Activated CD4-positive, alpha-beta memory T cell treated with anti-CD3 and anti-CD28 coated beads for 36 hours (primary cell): ENCODE results near the gene PPP1R14D. TPM values are rescaled to one million over a fixed set of nuclear protein-coding genes. Genes with fewer than 3 reads are reported as not detected.

Experiments used
- CTCF ChIA-PET: fragments of 350-600 bp; sonication (Branson Sonifier 250); formaldehyde crosslinking; loops from one replicate; lab custom pipeline; 2021; ENCODE audit warnings: antibody characterized with exemption, inconsistent platforms; lab: Charles Lee
- POLR2A ChIA-PET: fragments of 350-600 bp; sonication (Branson Sonifier 250); formaldehyde crosslinking; loops from one replicate; lab custom pipeline; 2021; ENCODE audit warnings: antibody characterized with exemption; lab: Charles Lee
- DNase-seq: peaks from one replicate; pipeline ENCODE4 v3.0.0-alpha.2; 2020
- H3K27ac Mint-ChIP-seq: one replicate; pipeline ENCODE4 v1.8.0; 2021; ENCODE audit warnings: mixed read lengths
- H3K27me3 Mint-ChIP-seq: one replicate; pipeline ENCODE4 v1.8.0; 2021; ENCODE audit warnings: mixed read lengths
- H3K36me3 Mint-ChIP-seq: one replicate; pipeline ENCODE4 v1.8.0; 2021; ENCODE audit warnings: mixed read lengths
- H3K4me1 Mint-ChIP-seq: one replicate; pipeline ENCODE4 v1.8.0; 2021; ENCODE audit warnings: low read depth, mixed read lengths
- H3K4me3 Mint-ChIP-seq: one replicate; pipeline ENCODE4 v1.8.0; 2021; ENCODE audit warnings: mild to moderate bottlenecking, mixed read lengths
- H3K9me3 Mint-ChIP-seq: one replicate; pipeline ENCODE4 v1.8.0; 2021; ENCODE audit warnings: mixed read lengths
- intact Hi-C: fragments of 100-400 bp; cut with micrococcal nuclease; formaldehyde crosslinking; loops from one replicate; pipeline ENCODE4 v1.15.1; 2023
- total RNA-seq, 2 experiments: library from RNA; stranded (reverse); gene quantifications; one replicate each; pipeline ENCODE4 v1.2.3, GENCODE V29; 2021

Gene PPP1R14D, protein sequence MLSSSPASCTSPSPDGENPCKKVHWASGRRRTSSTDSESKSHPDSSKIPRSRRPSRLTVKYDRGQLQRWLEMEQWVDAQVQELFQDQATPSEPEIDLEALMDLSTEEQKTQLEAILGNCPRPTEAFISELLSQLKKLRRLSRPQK
- not detected for total RNA-seq

DNA sequence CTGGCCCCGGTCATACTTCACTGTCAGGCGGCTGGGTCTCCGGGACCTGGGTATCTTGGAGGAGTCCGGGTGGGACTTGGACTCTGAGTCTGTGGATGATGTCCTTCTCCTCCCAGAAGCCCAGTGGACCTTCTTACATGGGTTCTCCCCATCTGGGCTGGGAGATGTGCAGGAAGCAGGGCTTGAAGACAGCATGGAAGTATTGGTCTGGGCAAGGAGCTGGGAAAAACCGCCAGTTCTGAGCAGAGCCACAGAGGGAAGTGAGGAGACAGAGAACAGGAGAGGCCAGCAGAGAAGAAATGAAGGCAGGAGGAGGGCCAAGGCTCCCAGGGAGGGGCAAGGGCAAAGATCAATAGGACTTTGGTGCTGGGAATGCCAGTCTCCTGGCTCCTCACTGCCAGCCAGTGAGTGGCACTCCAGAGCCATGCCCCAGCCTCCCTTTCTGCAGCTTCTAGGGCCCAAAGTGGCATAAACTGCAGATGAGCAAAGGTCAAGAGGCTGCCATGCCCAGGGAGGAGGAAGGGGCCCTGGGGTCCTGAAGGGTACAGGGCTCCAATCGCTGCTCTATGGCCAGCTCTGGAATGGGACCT, at the start of gene PPP1R14D:
Gene PPP1R14D, minus strand, starts transcription at position 262 of the 590 bp plus-strand sequence. Its CDS starts 67 bp downstream, at position 195.
- intact Hi-C loops, result no loop called here
- DNase-seq, result no peak
- H3K36me3 Mint-ChIP-seq, result no peaks in the 10 kb centered on the region
- H3K4me1 Mint-ChIP-seq, result no peaks in the 10 kb centered on the region
- H3K27me3 Mint-ChIP-seq, result peaks cover 2% of the 10 kb centered on the region
- H3K9me3 Mint-ChIP-seq, result no peaks in the 10 kb centered on the region
- H3K4me3 Mint-ChIP-seq, result no peak within 1 kb of the TSS
- ChIA-PET POLR2A (interaction anchor here (0.8 kb wide), 1 partner anchor 234 kb away, joined by 3 read pairs; no protein-coding TSS in a partner anchor), CTCF (interaction anchor here (1.0 to 2.1 kb wide), 2 partner anchors 30 to 76 kb away, joined by 4 to 7 read pairs; no protein-coding TSS in a partner anchor)
- H3K27ac Mint-ChIP-seq, result no peak within 1 kb of the TSS

GRCh38 chr15:40877694-40878093, 49.2 kb upstream of the PPP1R14D start:
- Mint-ChIP-seq H3K4me1 (peaks cover 12% of the 10 kb centered on the region), H3K9me3 (no peaks in the 10 kb centered on the region), H3K36me3 (no peaks in the 10 kb centered on the region), H3K27ac (no peak overlapping the region), H3K4me3 (no peak overlapping the region), H3K27me3 (peaks cover 5% of the 10 kb centered on the region)
- ChIA-PET CTCF (interaction anchor here (1.6 to 2.3 kb wide), 3 partner anchors 8 to 20 kb away, joined by 4 to 28 read pairs (median 7); partner anchors contain the start of gene VPS18), POLR2A (interaction anchor here (0.5 kb wide), 1 partner anchor 76 kb away, joined by 3 read pairs; no protein-coding TSS in a partner anchor)
- intact Hi-C loops, result no loop called here
- DNase-seq, result no peak

DNA sequence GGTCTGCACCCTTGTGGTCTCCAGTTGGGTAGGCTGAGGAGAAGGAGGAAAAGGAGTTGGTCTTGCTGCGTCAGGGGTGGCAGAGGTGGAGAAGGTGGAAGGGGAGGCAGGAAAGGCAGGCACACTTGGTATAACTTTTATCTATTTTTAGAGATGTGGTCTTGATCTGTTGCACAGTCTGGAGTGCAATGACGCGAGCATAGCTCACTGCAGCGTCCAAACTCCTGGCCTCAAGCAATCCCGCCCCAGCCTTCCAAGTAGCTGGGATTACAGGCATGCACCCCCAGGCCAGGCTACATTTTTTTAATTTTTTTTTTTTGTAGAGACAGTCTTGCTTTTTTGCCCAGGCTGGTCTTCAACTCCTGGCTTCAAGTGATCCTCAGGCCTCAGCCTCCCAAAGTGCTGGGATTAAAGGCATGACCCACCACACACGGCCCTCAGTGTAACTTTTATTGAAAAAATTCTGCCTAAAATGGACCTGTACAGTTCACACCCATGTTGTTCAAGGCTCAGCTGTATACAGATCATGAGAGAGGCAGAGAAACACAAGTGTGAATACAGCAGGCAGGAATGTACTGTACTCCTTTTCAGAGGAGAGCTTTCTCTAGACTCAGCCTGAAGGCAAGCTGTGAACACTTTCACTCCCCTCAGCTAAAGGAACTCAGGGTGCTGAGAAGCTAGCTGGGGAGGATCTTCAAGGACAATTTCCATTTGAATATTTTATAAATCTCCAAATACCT, 47.7 kb upstream of the PPP1R14D start:
- no peak for DNase-seq
- ChIA-PET POLR2A (no interaction called here), CTCF (interaction anchor here (0.8 to 2.0 kb wide), 5 partner anchors 18 to 308 kb away, joined by 3 to 7 read pairs (median 3); partner anchors contain the start of gene VPS18)
- Mint-ChIP-seq H3K9me3 (no peaks in the 10 kb centered on the region), H3K27ac (no peak overlapping the region), H3K36me3 (no peaks in the 10 kb centered on the region), H3K4me3 (no peak overlapping the region), H3K4me1 (peaks cover 25% of the 10 kb centered on the region), H3K27me3 (peaks cover 5% of the 10 kb centered on the region)
- intact Hi-C loops, result no loop called here

- DNase-seq, result peak; percentile 67
- peaks cover 22% of the 10 kb centered on the region for H3K4me1 Mint-ChIP-seq
- intact Hi-C loops, result loop anchor here (1.0 kb wide), 1 partner anchor 15 kb away; no protein-coding TSS in a partner anchor
- no peak within 1 kb of the TSS for H3K27ac Mint-ChIP-seq
- POLR2A ChIA-PET, result interaction anchor here (0.8 to 1.3 kb wide), 5 partner anchors 16 to 30 kb away, joined by 3 to 5 read pairs (median 4); partner anchors contain the start of genes SPINT1 and VPS18
- peak within 1 kb of the TSS; percentile 69 for H3K4me3 Mint-ChIP-seq
- peaks cover 5% of the 10 kb centered on the region for H3K27me3 Mint-ChIP-seq
- H3K9me3 Mint-ChIP-seq, result no peaks in the 10 kb centered on the region
- CTCF ChIA-PET, result interaction anchor here (0.8 to 5.0 kb wide), 10 partner anchors 9 to 180 kb away, joined by 3 to 29 read pairs (median 6); partner anchors contain the start of genes RAD51 and VPS18
- no peaks in the 10 kb centered on the region for H3K36me3 Mint-ChIP-seq
Measured at GRCh38 chr15:40873694-40874561, 45.4 kb upstream of the PPP1R14D start, which contains the start of gene RHOV. Gene RHOV, minus strand, starts transcription at chr15:40874234. Its CDS starts 95 bp downstream, at chr15:40874139.

GRCh38 chr15:40872791-40873693, 44.5 kb upstream of the PPP1R14D start:
- POLR2A ChIA-PET, result interaction anchor here (0.6 to 1.3 kb wide), 6 partner anchors 19 to 443 kb away, joined by 3 to 5 read pairs (median 4); partner anchors contain the start of genes SPINT1 and VPS18

DNA sequence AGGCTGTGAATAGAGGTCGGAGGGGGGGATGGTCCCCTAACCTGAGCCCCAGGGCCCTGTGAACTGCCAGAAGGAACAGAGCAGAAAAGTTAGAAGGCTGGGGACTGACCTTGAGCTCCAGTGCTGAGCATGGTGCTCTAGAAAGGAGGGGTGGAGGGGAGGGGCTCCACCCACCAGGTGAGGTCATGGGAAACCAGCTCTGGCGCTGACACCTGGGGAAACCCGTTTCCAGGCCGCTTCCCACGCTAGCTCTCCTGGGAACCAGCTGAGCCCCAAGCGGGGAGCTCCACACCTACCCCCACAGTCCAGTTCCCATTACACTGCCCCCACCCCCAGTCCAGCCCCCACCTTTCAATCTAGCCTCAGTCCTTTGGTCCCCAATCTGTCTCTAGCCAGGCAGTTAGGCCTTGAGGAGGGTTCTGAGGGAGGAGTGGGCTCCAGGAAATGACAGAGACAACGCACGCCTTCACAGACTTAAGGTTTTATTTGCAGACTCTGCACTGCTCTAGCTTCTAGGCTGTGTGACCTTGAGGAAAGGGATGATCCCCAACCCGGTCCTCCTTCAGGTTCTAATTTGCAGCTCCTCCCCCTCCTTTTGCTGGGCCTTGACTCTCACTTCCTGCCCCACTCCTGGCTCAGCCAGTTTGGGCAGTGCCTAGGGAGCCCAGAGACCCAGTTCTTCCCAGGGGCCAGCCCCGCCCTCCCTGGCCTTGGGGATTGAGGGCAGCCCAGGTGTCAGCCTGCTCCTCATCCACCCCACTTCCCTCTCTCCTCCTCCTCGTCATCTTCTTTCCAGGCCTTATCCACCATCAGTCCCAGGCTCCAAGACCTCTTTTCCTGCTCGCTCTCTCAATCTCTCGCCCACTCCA, 43.5 kb upstream of the PPP1R14D start:
- peak; percentile 61 for DNase-seq
- Mint-ChIP-seq H3K4me1 (peaks cover 16% of the 10 kb centered on the region), H3K4me3 (no peak overlapping the region), H3K36me3 (no peaks in the 10 kb centered on the region), H3K9me3 (no peaks in the 10 kb centered on the region), H3K27ac (no peak overlapping the region), H3K27me3 (peaks cover 5% of the 10 kb centered on the region)
- ChIA-PET POLR2A (interaction anchor here (0.6 to 0.7 kb wide), 2 partner anchors 14 to 254 kb away, joined by 3 to 5 read pairs; no protein-coding TSS in a partner anchor), CTCF (interaction anchor here (0.5 to 5.0 kb wide), 8 partner anchors 10 to 997 kb away, joined by 3 to 29 read pairs (median 8); partner anchors contain the start of gene VPS18)
- intact Hi-C loops, result no loop called here

More at GRCh38 chr15:40872791-40873693, 44.5 kb upstream of the PPP1R14D start:
- Mint-ChIP-seq H3K27me3 (peaks cover 5% of the 10 kb centered on the region), H3K27ac (no peak overlapping the region), H3K4me1 (peaks cover 16% of the 10 kb centered on the region), H3K36me3 (no peaks in the 10 kb centered on the region), H3K9me3 (no peaks in the 10 kb centered on the region), H3K4me3 (peak overlapping the region; percentile 59)
- CTCF ChIA-PET, result interaction anchor here (0.6 to 5.0 kb wide), 11 partner anchors 10 to 1032 kb away, joined by 3 to 29 read pairs (median 5); partner anchors contain the start of genes RAD51 and VPS18
- DNase-seq, result no peak
- intact Hi-C loops, result loop anchor here (1.0 kb wide), 1 partner anchor 14 kb away; no protein-coding TSS in a partner anchor

DNA sequence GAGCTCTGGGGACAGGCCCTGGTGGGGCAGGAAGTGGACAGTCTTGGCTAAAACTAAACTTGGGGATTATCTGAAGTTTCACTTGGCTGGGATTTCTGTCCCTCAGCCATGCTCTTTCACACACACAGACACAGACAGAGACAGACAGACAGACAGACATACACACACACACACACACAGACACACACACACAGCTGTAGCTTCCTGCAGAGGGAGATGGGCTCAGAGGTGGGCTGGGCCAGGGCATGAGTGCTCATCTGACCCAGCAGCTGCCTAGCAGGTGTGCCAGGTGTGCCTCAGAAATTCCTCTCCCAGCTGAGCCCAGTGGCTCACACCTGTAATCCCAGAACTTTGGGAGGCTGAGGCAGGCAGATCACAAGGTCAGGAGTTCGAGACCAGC, 42.2 kb upstream of the PPP1R14D start:
- Mint-ChIP-seq H3K4me3 (no peak overlapping the region), H3K9me3 (no peaks in the 10 kb centered on the region), H3K27ac (no peak overlapping the region), H3K4me1 (peaks cover 16% of the 10 kb centered on the region), H3K36me3 (no peaks in the 10 kb centered on the region), H3K27me3 (peaks cover 5% of the 10 kb centered on the region)
- no peak for DNase-seq
- POLR2A ChIA-PET, result interaction anchor here (0.7 to 1.2 kb wide), 2 partner anchors 23 to 27 kb away, joined by 3 read pairs; partner anchors contain the start of gene VPS18
- intact Hi-C loops, result no loop called here
- CTCF ChIA-PET, result interaction anchor here (1.4 to 5.0 kb wide), 3 partner anchors 9 to 23 kb away, joined by 3 to 29 read pairs (median 9); partner anchors contain the start of gene VPS18

DNA sequence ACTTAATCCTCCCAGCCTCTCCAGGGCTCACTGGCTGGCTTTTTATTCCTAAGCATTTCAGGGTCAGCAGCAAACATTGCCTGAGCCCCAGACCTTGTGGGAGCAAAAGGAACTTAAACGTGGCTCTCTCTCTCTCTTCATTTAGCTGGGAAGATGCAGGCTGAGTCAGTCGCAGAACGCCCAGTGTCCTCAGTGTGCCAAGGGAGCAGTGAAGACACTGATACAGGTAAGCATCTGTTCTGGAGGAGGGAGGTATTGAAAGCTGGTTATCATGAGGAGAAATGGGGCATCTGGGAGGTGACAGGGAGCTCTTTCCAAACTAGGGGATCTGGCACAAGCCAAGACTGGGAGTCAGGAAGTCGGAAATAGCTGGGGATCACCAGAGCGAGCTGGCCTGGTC, 41.2 kb upstream of the PPP1R14D start:
- intact Hi-C loops, result no loop called here
- POLR2A ChIA-PET, result interaction anchor here (1.2 to 1.4 kb wide), 2 partner anchors 9 to 24 kb away, joined by 3 to 5 read pairs; partner anchors contain the start of gene VPS18
- CTCF ChIA-PET, result interaction anchor here (1.1 to 5.0 kb wide), 3 partner anchors 9 to 25 kb away, joined by 4 to 29 read pairs (median 8); partner anchors contain the start of gene VPS18
- Mint-ChIP-seq H3K4me1 (peaks cover 16% of the 10 kb centered on the region), H3K27ac (no peak overlapping the region), H3K4me3 (no peak overlapping the region), H3K27me3 (peaks cover 5% of the 10 kb centered on the region), H3K36me3 (no peaks in the 10 kb centered on the region), H3K9me3 (no peaks in the 10 kb centered on the region)
- DNase-seq, result no peak

GRCh38 chr15:40867199-40867598, 38.7 kb upstream of the PPP1R14D start:
- H3K4me1 Mint-ChIP-seq, result peaks cover 9% of the 10 kb centered on the region
- intact Hi-C loops, result no loop called here
- DNase-seq, result no peak
- H3K27me3 Mint-ChIP-seq, result no peaks in the 10 kb centered on the region
- POLR2A ChIA-PET, result no interaction called here
- CTCF ChIA-PET, result no interaction called here
- H3K36me3 Mint-ChIP-seq, result no peaks in the 10 kb centered on the region
- H3K4me3 Mint-ChIP-seq, result no peak overlapping the region
- no peaks in the 10 kb centered on the region for H3K9me3 Mint-ChIP-seq
- no peak overlapping the region for H3K27ac Mint-ChIP-seq
